Stimulated activated CD8-positive, alpha-beta memory T cell treated with anti-CD3 and anti-CD28 coated beads, Interleukin-15, amount 100 ng/mL, for 24 hours (primary cell): ENCODE results near the gene AGBL5.
A peak's percentile ranks its signal among the peaks of the same experiment; 100 is the strongest.

Experiments
- DNase-seq: peaks from one replicate; pipeline ENCODE4 v3.0.0-alpha.2; 2020; ENCODE audit warnings: low read depth

The AGBL5 gene, protein sequence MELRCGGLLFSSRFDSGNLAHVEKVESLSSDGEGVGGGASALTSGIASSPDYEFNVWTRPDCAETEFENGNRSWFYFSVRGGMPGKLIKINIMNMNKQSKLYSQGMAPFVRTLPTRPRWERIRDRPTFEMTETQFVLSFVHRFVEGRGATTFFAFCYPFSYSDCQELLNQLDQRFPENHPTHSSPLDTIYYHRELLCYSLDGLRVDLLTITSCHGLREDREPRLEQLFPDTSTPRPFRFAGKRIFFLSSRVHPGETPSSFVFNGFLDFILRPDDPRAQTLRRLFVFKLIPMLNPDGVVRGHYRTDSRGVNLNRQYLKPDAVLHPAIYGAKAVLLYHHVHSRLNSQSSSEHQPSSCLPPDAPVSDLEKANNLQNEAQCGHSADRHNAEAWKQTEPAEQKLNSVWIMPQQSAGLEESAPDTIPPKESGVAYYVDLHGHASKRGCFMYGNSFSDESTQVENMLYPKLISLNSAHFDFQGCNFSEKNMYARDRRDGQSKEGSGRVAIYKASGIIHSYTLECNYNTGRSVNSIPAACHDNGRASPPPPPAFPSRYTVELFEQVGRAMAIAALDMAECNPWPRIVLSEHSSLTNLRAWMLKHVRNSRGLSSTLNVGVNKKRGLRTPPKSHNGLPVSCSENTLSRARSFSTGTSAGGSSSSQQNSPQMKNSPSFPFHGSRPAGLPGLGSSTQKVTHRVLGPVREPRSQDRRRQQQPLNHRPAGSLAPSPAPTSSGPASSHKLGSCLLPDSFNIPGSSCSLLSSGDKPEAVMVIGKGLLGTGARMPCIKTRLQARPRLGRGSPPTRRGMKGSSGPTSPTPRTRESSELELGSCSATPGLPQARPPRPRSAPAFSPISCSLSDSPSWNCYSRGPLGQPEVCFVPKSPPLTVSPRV

DNA sequence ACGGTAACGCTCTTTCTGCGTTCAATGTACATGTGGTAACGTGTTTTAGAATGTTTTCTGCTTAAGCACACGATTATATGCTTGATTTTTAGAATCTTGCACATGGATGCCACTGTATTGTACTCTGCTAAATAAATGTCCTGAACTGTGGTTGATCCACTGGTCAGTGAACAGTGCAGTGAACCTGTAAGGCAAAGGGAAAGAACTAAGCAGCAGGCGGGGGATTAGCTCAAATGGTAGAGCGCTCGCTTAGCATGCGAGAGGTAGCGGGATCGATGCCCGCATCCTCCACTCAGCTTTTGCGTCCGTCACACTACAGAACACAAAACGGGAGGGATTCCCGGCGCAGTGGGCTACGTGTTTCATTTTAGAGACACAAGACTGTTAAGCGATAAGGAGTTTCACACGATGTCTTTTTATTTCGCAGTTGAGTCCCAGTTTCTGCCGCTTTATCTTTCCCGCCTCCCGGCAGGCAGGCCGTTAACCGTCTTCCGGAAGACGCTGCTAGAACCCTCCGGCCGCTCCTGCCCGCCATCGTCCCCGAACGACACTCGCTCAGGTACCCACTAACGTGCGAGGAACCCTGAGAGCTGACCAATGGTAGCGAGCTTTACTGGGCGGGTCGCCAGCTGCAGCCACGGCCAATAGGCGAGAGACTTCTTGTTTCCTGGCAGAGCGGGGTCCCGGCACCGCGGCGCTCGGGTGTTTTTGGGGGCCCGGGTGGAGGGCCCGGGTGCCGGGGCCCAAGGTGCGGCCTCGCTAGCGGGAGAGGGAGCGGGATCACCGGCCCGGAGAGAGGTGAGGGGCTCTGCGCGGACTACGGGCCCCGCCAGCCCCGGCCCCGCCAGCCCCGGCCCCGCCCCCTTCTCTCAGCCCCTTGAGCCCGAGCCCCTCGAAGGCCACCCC is at the start of gene AGBL5:
Gene AGBL5 (plus strand): TSS at position 673 of the 906 bp plus-strand sequence. CDS start 1,291 bp downstream, outside the sequence.
- peak; percentile 88 for DNase-seq

DNA sequence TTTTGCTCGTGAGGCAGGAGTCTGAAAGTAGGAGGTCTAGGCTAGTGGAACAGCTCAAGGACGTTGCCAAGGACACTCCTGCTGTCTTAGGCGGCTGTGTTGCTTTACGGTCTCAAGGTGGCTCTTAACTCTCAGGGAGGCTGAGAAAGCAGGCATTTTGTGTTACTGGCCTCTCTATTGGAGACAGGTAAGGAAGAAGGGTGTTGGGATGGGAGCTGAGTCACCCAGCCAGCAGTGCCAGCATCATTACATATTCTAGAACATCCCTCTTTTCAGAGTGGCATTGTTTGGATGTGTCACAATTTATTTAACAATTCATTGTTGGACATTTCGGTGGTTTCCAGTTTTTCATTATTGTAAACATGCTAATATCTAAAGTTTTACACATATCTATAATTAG is 49.5 kb upstream of the AGBL5 start:
- DNase-seq = no peak

DNA sequence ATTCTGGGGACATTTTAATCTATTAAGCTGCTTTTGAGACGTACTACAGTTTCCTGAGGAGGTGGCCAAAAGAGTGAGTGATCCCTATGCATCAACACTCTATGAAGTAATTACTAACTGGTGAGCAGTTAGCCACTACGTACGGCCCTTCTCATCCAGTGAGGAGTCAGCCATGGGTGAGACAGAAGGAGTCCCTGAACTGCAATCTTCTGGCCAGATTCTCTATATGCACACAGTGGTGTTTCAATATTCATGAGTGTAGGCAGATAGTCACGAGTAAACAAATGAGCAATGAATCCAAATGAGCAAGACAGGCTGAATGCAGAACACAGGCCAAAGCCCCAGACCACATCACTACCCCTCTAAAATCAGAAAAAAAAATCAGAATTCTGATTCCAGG is 48.5 kb upstream of the AGBL5 start:
- no peak for DNase-seq

DNA sequence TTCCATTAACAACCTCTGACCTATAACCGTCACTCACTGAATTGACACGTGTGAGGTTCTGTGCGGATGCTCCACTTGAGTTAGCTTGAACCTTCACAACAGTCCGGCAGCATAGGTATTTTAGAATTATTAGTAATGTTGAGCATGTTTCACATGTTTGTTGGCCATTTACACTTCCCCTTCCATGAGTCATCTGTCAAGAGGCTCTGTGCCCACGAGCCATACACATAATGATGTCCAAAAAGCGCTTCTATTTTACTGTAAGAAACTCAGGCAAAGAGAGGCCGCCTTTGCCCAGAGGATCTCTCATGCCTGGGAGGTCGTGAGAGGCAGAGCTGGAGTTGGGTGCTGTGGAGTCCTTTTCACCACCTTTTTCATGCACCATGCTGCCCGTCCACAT is 47.6 kb upstream of the AGBL5 start:
- no peak for DNase-seq

DNA sequence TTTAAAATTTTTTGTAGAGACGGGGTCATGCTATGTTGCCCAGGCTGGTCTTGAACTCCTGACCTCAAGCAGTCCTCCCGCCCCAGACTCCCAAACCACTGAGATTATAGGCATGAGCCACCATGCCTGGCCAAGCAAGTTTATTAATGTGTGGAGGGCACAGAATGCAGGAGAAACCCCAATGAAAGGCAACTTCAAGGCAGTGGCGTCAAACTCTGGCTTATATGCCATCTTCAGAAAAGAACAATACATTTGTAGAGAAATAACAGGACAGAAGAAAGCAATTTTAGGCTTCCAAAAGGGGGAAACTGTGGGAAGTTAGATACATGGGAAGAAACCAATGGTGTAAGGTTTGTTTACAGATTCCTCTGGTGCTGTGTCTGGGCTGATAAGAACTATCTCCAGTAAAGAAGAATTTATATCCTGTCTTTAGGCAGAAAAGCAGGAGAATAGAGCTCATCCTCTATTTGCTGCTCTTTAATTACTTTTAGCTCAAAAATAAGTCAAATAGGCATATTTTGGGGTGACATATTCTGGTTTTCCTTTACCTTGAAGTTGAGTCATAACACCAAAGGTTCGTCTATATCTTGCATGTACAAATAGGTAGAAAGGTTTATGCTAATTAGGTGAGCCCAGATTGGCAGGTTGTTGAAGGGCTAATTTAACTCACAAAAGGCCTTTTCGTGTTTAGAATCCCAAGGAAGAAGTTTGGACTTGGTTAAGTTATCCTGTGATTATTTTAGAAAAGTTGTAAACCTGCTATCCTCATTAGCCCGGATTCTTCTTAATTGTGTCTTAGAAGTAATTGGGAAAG is 44.7 kb upstream of the AGBL5 start:
- DNase-seq = no peak

DNA sequence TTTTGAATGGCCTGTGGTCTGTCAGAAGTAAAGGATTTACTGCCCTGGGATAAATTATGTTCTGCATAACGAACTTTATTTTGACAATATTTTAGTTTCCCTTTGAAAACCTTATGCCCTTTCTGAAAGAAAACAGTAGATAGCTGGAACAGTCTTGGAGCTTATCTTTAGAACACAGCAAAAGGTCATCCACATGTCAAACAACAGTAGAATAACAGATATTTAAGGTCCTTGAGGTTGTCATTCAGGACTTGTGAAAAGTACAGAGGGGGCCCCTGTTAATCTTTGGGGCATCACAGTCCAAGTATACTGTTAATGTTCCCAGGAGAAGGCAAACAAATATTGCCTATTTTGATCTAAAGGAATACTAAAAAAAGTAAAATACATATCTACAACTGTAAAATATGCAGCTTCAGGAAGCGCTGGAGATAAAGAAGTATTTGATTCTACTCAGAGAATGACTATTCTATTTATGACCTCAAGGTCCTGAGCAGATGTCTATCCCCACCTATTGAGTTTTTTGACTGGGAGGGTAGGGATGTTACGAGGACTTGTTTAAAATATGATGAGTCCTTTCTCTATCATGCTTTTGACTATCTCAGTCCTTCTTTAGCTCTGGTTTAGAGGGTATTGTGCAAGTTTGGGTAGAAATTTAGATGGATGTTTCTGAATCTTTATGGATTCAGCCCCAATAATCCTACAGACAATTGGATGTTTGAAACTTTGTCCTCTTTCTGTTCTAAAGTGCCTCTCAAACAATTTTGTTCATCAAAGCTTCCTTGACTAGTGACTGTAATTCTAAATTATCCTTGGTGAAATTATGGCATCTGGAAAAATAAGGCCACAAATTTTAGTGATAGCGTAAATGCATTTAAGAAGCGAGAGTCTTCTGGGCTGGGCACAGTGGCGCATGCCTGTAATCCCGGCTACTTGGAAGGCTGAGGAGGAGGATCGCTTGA is 43.8 kb upstream of the AGBL5 start:
- no peak for DNase-seq

DNA sequence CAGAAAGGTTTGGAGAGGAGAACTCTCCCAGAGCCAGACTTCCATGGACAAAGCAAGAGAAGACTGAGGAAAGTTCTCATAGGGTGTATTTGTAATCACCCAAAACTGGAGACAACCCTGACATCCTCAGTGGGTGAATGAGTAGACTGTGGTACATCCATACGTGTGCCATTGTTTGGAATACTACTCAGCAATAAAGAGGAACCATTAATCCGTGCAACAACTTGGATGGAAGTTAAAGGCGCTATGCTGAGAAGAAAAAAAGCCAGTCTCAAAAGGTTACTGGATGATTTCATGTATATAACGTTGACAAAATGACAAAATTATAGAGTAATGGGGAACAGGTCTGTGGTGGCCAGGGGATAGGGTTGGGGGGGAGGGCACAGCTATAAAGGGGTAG is 42.8 kb upstream of the AGBL5 start:
- no peak for DNase-seq

DNA sequence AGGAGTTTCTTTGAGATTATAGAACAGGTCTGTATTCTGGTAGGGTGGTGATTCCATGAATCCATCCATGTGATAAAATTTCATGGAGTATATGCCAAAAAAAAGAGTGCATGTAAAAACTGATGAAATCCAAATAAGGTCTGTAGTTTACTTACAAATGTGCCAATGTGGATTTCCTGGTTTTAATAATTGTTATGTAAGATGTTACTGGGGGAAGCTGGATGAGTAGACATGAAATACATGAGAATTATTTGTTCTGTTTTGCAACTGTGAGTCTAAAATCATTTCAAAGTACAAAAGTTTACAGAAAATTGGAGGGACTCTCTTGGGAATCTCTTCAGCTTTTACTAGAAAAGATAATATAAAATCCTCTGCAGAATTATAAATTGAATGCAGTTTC is 42.4 kb upstream of the AGBL5 start:
- DNase-seq = no peak

DNA sequence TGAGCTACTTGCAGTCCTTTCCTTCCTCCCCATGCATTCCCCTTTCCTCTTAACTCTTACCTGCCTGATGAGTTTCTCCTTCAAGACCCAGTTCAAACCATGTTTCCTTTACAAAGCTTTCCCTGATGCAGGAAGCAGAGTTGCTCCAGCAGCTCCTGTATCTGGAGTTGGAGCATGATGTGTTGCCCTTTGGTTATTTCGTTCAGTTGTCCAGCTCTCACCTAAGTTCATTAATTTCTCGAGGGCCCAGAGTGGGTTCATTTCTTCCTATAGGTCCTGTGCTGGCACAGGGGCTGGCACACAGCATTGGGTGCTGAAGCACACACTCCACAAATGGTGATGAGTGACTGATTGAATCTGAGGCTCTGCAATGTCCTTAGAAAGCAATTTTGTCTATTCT is 41.8 kb upstream of the AGBL5 start:
- DNase-seq = no peak

DNA sequence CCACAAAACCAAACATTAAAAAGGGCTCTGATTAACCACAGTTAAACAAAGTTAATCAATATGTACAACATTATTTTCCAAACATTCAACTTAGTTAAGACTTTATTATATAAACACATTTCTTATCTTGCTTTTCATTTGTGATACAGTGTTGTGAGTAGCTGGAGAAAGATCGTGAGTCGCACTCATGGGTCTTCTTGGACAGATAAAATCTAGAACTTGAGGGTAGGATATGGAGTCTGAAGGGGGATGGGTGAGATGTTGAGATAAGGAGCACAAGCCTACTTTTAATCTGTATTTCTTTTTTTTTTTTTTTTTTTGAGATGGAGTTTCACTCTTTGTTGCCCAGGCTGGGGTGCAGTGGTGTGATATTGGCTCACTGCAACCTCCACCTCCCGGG is 41.3 kb upstream of the AGBL5 start:
- no peak for DNase-seq

DNA sequence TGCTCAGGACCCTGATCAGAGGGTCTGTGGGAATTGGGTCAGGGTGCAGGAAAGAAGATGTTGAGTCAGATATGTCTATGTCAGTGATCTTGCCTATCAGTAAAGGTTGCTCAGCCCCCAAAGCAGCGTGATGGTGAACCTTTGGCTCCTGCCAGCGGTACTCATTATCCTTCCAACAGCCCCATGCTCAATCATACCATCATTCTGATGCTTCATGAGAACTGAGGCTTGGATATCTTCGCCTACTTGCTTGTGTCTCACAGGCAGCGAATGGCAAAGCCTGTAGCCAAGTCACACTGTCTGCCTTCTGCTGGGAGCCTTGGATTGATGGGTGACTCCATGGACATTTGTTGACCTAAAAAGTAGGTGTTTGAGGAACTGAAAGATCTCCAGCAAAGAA is 37.7 kb upstream of the AGBL5 start:
- no peak for DNase-seq

DNA sequence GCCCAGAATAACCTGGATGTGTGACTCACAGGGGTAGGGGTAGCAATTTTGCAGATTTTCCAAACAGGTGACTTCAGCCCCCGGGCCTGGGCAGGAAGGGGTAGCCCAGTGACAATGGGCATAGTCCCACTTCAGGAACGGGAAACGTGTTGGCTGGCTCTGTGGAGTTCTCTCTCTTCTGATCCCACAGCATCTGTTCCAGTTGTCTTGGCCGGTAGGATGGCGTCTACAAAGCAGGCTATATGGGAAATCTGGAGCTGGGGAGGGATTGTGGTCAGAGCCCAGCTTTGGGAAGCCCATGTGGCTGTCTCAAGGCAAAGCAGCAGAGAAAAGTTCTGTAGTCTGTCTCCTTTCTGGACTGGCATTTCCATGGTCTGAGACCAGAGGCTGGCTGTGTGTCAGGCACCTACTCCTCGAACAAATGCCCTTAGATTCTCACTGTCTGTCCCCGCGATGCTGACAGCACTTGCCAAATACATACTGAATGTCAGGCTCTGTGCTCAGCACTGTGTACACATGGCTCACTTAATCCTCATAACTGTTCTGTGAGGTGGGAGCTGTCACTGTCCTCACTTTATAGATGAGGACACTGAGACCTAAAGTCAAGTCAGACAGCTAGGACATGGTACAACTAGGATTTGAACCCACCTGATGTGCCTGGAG is 36.6 kb upstream of the AGBL5 start:
- DNase-seq = no peak

DNA sequence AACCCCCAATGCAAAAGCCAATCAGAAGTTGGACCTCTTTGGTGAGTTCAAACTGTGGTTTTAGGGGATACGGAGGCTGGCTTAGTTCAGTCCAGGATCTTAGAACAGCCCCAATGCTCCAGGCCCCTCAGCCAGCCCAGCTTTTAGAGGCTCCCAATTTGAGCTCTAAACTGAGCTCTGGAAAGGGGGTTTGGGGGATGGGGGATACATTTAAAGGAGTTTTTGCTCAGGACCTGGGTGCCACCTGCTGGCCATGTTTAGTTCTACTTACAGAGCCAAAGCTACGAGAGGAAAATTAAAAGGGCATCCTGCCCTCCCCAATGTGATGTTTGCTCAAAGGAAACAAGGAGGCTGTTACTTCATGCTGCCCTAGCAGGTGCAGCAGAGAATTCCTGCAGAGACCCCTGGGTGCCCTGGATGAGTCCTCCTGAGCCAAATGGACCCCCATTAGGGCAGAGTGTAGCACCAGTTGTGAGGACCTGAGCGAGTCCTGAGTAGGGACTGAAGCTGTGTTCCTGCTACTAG is 34.6 kb upstream of the AGBL5 start:
- no peak for DNase-seq

DNA sequence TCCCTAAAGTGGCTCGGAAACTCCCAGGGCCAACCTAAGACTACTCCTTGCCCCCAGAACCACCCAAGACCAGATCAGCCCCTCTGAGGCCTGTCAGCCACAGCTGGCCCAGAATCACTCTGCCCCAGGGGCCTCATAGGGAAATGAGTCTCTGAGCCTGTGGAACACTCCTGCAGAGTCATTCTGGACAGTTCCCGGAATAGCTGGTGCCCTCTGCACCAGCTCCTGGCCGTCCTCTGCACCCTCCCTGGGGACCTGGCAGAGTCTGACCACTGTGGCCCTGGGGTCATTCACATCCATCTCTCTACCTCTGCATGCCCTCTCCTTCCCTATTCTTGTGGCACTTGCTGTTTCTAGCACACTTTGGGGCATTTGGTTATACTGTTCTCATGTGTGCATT is 33.3 kb upstream of the AGBL5 start:
- DNase-seq = no peak

DNA sequence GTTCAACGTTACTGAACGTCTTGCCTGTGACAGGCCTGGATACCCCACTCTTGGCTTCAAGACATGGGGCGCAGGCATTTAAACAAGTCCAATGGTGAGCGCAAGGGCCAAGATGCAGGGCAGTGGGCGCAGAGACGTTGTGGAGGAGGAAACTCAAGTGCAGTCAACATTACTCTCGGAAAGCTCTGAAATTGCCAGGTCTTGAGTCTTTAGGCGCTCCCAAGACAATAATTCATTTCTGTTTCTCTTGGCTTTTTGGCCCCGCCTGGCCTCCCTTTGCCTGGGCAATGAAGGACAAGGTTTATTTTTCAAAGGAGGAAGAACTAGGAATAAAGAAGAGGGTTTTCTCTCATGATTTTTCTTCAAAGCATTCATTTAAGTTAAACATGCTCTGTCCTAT is 32.0 kb upstream of the AGBL5 start:
- DNase-seq = no peak

DNA sequence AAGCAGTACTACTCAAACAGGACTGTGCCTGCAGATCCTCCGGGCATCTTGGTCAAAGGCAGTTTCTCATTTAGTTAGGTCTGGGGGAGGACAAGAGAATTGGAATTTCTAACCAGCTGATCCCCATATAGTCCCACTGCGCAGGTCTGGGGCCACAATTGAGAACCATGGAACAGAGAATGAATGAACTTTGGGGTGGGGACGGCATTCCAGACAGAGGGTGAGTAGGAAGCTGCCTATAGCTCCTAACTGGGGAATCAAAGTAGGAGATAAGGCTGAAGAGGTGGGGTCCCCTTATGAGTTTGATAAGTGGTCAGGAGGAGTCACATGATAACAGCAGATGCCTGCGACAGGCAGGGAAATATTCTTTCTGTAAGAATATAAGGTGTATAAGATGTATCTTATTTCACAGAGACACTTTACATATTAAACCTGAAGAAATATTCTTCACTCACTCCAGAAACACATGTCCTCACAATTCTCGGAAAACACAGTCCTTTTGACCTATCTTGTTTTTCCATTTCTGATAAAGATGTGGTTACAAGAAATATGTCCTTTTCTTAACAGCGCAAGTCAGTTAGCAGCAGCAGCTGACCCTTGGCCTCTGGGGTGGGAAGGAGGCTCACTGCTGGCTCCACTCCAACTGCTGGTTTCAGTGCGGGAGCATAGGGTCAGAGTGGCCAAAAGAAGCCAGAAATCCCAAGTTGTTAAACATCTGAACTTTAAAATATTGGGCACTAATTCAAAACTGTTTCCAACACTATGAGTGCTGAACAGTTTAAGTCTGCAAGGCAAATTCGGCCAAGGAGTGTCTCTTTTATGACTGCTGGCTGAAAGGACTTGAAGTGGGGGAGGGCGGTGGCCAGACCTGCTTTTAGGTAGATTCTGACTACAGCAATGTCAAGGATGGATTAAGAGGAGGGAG is 31.3 kb upstream of the AGBL5 start:
- DNase-seq = no peak

DNA sequence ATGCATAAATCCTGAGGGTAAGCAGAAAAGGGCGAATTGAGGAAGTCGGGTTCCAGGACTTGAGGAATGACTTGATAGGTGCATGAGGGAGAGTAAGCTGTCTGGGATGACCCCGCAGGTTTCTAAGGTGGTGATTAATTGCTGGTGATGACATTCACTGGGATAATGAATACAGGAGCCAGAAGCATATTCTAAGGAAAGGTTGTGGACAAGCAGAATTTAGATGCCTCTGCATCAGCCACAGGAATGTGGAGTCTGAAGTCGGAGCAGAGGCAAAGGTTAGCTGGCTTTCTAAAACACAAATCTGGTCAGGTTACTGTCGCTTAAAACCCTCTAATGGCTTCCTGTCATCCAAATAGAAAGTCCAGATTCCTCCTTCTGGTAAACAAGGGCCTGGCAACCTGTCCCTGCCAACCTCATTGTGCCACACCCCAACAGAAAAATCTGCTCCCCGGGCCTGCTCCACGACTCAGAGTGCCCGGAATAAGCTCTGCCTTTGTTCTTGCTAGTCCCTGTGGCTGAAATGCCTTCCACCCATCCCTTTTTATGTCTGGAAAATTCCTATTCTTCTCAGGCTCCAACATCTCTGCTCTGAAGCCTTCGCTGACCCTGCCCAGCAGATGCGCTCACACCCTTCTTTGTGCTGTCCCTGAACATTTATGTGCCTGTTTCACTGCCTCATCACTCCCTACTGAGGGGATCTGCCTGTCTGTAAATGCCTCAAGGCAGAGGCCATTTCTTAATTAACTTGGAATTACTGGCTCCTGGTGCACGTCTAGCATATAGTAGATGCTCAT is 30.0 kb upstream of the AGBL5 start:
- DNase-seq = no peak
